Neural progenitor cell (in vitro differentiated cells): ENCODE results near the gene RERE. TPM values are rescaled to one million over a fixed set of nuclear protein-coding genes. Genes with fewer than 3 reads are reported as not detected.
"Not testable (repeated sequence)": the region's sequence is repeated elsewhere in the genome, so short reads cannot be mapped to it uniquely, and the experiment has no call there.

Experiments used
- DNase-seq: peaks from one replicate; pipeline ENCODE4 v3.0.0-alpha.2; 2016; ENCODE audit warnings: low spot score
- H2AFZ ChIP-seq: fragments of 200-600 bp; sonication (generic); replicated peaks from 2 replicates; pipeline ENCODE4 v1.6.1; 2016; ENCODE audit warnings: antibody characterized with exemption
- H3F3A ChIP-seq: fragments of 200-600 bp; sonication (generic); 2 replicates; pipeline ENCODE4 v1.6.1; 2016; ENCODE audit warnings: antibody characterized with exemption, low read depth
- H3K27ac ChIP-seq: fragments of 200-600 bp; sonication (generic); 2 replicates; pipeline ENCODE4 v1.5.1; 2016; ENCODE audit warnings: mild to moderate bottlenecking
- H3K27me3 ChIP-seq: fragments of 200-600 bp; sonication (generic); 2 replicates; pipeline ENCODE4 v1.6.1; 2016; ENCODE audit warnings: mild to moderate bottlenecking, moderate library complexity
- H3K36me3 ChIP-seq: fragments of 200-600 bp; sonication (generic); 2 replicates; pipeline ENCODE4 v1.5.1; 2016
- H3K4me1 ChIP-seq: fragments of 200-600 bp; sonication (generic); 2 replicates; pipeline ENCODE4 v1.6.1; 2016; ENCODE audit warnings: mixed run types
- H3K4me2 ChIP-seq: fragments of 200-600 bp; sonication (generic); 2 replicates; pipeline ENCODE4 v1.6.1; 2016
- H3K4me3 ChIP-seq: fragments of 200-600 bp; sonication (generic); 2 replicates; pipeline ENCODE4 v1.5.1; 2016
- H3K79me2 ChIP-seq: fragments of 200-600 bp; sonication (generic); 2 replicates; pipeline ENCODE4 v1.6.1; 2016; ENCODE audit warnings: low read depth
- H3K9ac ChIP-seq: fragments of 200-600 bp; sonication (generic); 2 replicates; pipeline ENCODE4 v1.6.1; 2016
- H3K9me3 ChIP-seq: fragments of 200-600 bp; sonication (generic); 2 replicates; pipeline ENCODE4 v1.5.1; 2016; ENCODE audit warnings: low read depth
- H4K20me1 ChIP-seq: fragments of 200-600 bp; sonication (generic); 2 replicates; pipeline ENCODE4 v1.6.1; 2016; ENCODE audit warnings: low read depth
- H3K27ac Mint-ChIP-seq: 3 replicates; pipeline ENCODE4 v1.8.0; 2021; ENCODE audit warnings: mixed read lengths
- H3K27me3 Mint-ChIP-seq: 2 replicates; pipeline ENCODE4 v1.8.0; 2022; ENCODE audit warnings: low read depth, mild to moderate bottlenecking, inconsistent platforms, moderate library complexity, mixed read lengths; ENCODE audit not compliant: insufficient read depth
- H3K36me3 Mint-ChIP-seq: 3 replicates; pipeline ENCODE4 v1.8.0; 2021; ENCODE audit warnings: mixed read lengths
- H3K4me1 Mint-ChIP-seq: 3 replicates; pipeline ENCODE4 v1.8.0; 2021; ENCODE audit warnings: mixed read lengths
- H3K4me3 Mint-ChIP-seq: 3 replicates; pipeline ENCODE4 v1.8.0; 2021; ENCODE audit warnings: mild to moderate bottlenecking, moderate library complexity, mixed read lengths
- H3K9me3 Mint-ChIP-seq: 3 replicates; pipeline ENCODE4 v1.8.0; 2020; ENCODE audit warnings: mixed read lengths
- CTCF ChIP-seq: fragments of 200-600 bp; sonication (generic); IDR thresholded peaks from 2 replicates; pipeline ENCODE4 v1.5.1; 2017; ENCODE audit warnings: antibody characterized with exemption, mild to moderate bottlenecking
- EZH2 ChIP-seq: fragments of 200-600 bp; sonication (generic); IDR thresholded peaks from 2 replicates; pipeline ENCODE4 v1.6.1; 2017; ENCODE audit warnings: antibody characterized with exemption, mild to moderate bottlenecking, moderate library complexity
- EZH2phosphoT487 ChIP-seq: fragments of 200-600 bp; sonication (generic); IDR thresholded peaks from 2 replicates; pipeline ENCODE4 v1.6.1; 2017; ENCODE audit warnings: antibody characterized with exemption
- total RNA-seq: library from RNA; depleted of rRNA; stranded (reverse); fragments of >200 nt; gene quantifications from 2 replicates; pipeline ENCODE4 v1.2.3, GENCODE V29; 2015; ENCODE audit warnings: low replicate concordance

RERE gene
- total RNA-seq, 1 donor from 2014 or later, result 29.8 TPM

- peaks cover 49% of the 10 kb centered on the region for H3K4me1 Mint-ChIP-seq
- DNase-seq, result no peak
- H3K4me3 Mint-ChIP-seq, result no peak overlapping the region
- H3K27me3 Mint-ChIP-seq, result no peaks in the 10 kb centered on the region
- Histone ChIP-seq H4K20me1 (peaks cover 83% of the 10 kb centered on the region), H2AFZ (no peak overlapping the region), H3K27ac (no peak overlapping the region), H3K4me2 (no peak overlapping the region), H3K4me3 (no peak overlapping the region), H3K79me2 (peaks cover 96% of the 10 kb centered on the region), H3K27me3 (no peaks in the 10 kb centered on the region), H3K9me3 (no peaks in the 10 kb centered on the region), H3F3A (peaks cover 25% of the 10 kb centered on the region), H3K9ac (no peak overlapping the region), H3K36me3 (no peaks in the 10 kb centered on the region), H3K4me1 (peaks cover 47% of the 10 kb centered on the region)
- TF ChIP-seq CTCF, result no peak
- TF ChIP-seq EZH2, result no peak
- no peak for TF ChIP-seq EZH2phosphoT487
- peaks cover 21% of the 10 kb centered on the region for H3K36me3 Mint-ChIP-seq
- H3K9me3 Mint-ChIP-seq, result peaks cover 15% of the 10 kb centered on the region
- peak overlapping the region; percentile 64 for H3K27ac Mint-ChIP-seq
Observed at GRCh38 chr1:8699679-8700078, 117.8 kb downstream of the RERE start.

- H3K27ac Mint-ChIP-seq, result peak overlapping the region; percentile 20
- Histone ChIP-seq H3K4me2 (peak overlapping the region; percentile 15), H3K4me3 (no peak overlapping the region), H3K36me3 (no peaks in the 10 kb centered on the region), H3K79me2 (peaks cover 96% of the 10 kb centered on the region), H2AFZ (no peak overlapping the region), H3K27ac (no peak overlapping the region), H4K20me1 (peaks cover 83% of the 10 kb centered on the region), H3F3A (peaks cover 22% of the 10 kb centered on the region), H3K9me3 (no peaks in the 10 kb centered on the region), H3K9ac (no peak overlapping the region), H3K27me3 (no peaks in the 10 kb centered on the region), H3K4me1 (peaks cover 47% of the 10 kb centered on the region)
- TF ChIP-seq EZH2phosphoT487 (no peak), EZH2 (no peak), CTCF (no peak)
- peaks cover 26% of the 10 kb centered on the region for H3K36me3 Mint-ChIP-seq
- no peaks in the 10 kb centered on the region for H3K27me3 Mint-ChIP-seq
- peaks cover 20% of the 10 kb centered on the region for H3K9me3 Mint-ChIP-seq
- DNase-seq, result no peak
- peaks cover 45% of the 10 kb centered on the region for H3K4me1 Mint-ChIP-seq
- no peak overlapping the region for H3K4me3 Mint-ChIP-seq
Observed at GRCh38 chr1:8698937-8699447, 118.4 kb downstream of the RERE start.

- H3K4me3 Mint-ChIP-seq, result no peak overlapping the region
Observed at GRCh38 chr1:8698012-8698630, 119.3 kb downstream of the RERE start.

GRCh38 chr1:8695442-8695841 lies 122.0 kb downstream of the RERE start:
- Histone ChIP-seq H3K79me2 (peaks cover 100% of the 10 kb centered on the region), H3K4me1 (peaks cover 40% of the 10 kb centered on the region), H4K20me1 (peaks cover 96% of the 10 kb centered on the region), H3K4me2 (peak overlapping the region; percentile 51)
- not testable (repeated sequence) for H3K27me3 ChIP-seq, H3K4me3 Mint-ChIP-seq, H3K36me3 ChIP-seq, H3K4me3 ChIP-seq, H3F3A ChIP-seq, H2AFZ ChIP-seq, DNase-seq, H3K27ac ChIP-seq, H3K9ac ChIP-seq, H3K27me3 Mint-ChIP-seq, H3K27ac Mint-ChIP-seq, H3K9me3 ChIP-seq
- peaks cover 48% of the 10 kb centered on the region for H3K36me3 Mint-ChIP-seq
- H3K9me3 Mint-ChIP-seq, result peaks cover 42% of the 10 kb centered on the region
- H3K4me1 Mint-ChIP-seq, result peaks cover 33% of the 10 kb centered on the region

More at GRCh38 chr1:8698012-8698630, 119.3 kb downstream of the RERE start:
- Histone ChIP-seq H3K4me3 (no peak overlapping the region), H3F3A (peaks cover 15% of the 10 kb centered on the region), H4K20me1 (peaks cover 86% of the 10 kb centered on the region), H3K9me3 (no peaks in the 10 kb centered on the region), H3K36me3 (no peaks in the 10 kb centered on the region), H3K4me1 (peaks cover 46% of the 10 kb centered on the region), H3K27ac (no peak overlapping the region), H3K4me2 (peak overlapping the region; percentile 15), H3K27me3 (no peaks in the 10 kb centered on the region), H3K79me2 (peaks cover 99% of the 10 kb centered on the region), H2AFZ (no peak overlapping the region), H3K9ac (no peak overlapping the region)
- no peaks in the 10 kb centered on the region for H3K27me3 Mint-ChIP-seq
- peaks cover 33% of the 10 kb centered on the region for H3K36me3 Mint-ChIP-seq
- H3K27ac Mint-ChIP-seq, result no peak overlapping the region
- H3K9me3 Mint-ChIP-seq, result peaks cover 25% of the 10 kb centered on the region
- H3K4me1 Mint-ChIP-seq, result peaks cover 42% of the 10 kb centered on the region
- no peak for TF ChIP-seq EZH2phosphoT487
- TF ChIP-seq EZH2, result no peak
- no peak for TF ChIP-seq CTCF
- DNase-seq, result no peak
